Body of pancreas (tissue), 4 donors: Measurements from ENCODE around the gene RABIF.

Experiments used
- CTCF ChIP-seq, 7 experiments: fragments of 450-650 bp in 4 of 7; fragments of 200-600 bp in 3 of 7; sonication (generic) in 3 of 7; IDR thresholded peaks; one replicate each; pipeline ENCODE4 v1.5.1; 2016 to 2019; ENCODE audit warnings: antibody characterized with exemption in 7 of 7
- POLR2A ChIP-seq, 3 donors: fragments of 450-650 bp; IDR thresholded peaks; one replicate each; pipeline ENCODE4 v1.6.1; 2016; ENCODE audit warnings: antibody characterized with exemption in 3 of 3, mild to moderate bottlenecking in 2 of 3

DNA sequence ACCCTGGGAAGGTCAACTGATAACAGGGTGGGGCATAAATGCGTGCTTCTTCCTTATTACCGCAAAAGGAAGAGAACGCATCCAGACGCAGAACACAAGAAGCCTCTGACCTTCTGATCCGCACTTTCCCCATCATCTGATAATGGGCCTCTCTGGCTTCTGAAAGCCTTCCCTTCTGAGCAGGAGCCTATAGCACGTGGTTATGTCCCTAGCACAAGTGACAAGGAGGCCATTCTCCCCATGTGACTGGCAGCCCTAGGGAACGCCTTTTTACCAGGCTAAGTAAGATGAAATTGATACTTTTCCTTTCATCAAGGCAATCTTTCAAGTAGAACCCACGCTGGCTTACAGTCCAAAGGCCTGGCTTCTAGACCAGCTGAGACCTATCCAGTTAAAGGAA is 34.2 kb downstream of the RABIF start:
- TF ChIP-seq CTCF (IDR thresholded peaks at IDR 0.05) (no peak), POLR2A (IDR thresholded peaks at IDR 0.05) (no peak)
